ENCODE results near the gene SLC12A7. TPM values are rescaled to one million over a fixed set of nuclear protein-coding genes. Genes with fewer than 3 reads are reported as not detected.

Gene SLC12A7
- total RNA-seq, 2 donors from 2014 or later = 58.9 to 61.6 TPM

DNA sequence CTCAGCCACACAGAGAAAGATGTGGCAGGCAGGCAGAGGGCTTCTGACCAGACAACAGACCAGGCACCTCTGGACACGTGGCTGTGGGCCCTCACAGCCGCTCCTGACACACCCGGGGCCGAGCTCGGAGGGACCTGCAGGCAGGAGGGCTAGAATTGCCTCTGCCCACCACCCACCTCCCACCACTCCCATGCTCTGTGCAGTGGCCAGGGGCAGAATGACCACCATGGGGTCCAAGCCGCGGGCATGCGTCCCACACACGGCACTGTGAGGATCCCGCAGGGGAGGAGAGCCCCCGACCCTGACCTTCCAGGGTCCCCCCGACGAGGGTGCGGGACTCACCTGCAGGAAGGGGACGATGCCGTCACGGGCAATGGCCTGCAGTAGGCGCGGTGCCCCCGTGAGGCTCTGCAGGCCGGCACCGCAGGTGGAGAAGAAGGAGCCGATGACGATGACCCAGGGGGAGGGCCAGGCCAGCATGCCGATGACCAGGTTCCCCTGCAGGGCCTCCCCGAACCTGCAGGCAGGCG is 34.3 kb downstream of the SLC12A7 start:
- Histone ChIP-seq H3K9me3 (ENCODE audit: control insufficient read depth, low read length) (no peaks in the 10 kb centered on the region), H3K9ac (ENCODE audit: extremely low read depth, low read length, poor library complexity, severe bottlenecking) (no peak overlapping the region), H3K4me3 (ENCODE audit: low read length) (no peak overlapping the region), H3K4me1 (ENCODE audit: control insufficient read depth, insufficient read depth, low read length) (no peaks in the 10 kb centered on the region), H3K36me3 (ENCODE audit: control insufficient read depth, insufficient read depth, low read length) (no peaks in the 10 kb centered on the region), H3K27me3 (ENCODE audit: control insufficient read depth, insufficient read depth, low read length, poor library complexity, severe bottlenecking) (no peaks in the 10 kb centered on the region), H3K27ac (ENCODE audit: low read depth, low read length) (no peak overlapping the region)
- Mint-ChIP-seq H3K27me3 (ENCODE audit: insufficient read depth) (no peaks in the 10 kb centered on the region), H3K4me3 (no peak overlapping the region), H3K9me3 (no peaks in the 10 kb centered on the region), H3K36me3 (ENCODE audit: low read depth) (peaks cover 25% of the 10 kb centered on the region), H3K4me1 (no peaks in the 10 kb centered on the region), H3K27ac (no peak overlapping the region)
- WGBS, 2 experiments (ENCODE audit: insufficient coverage in 1 of 2, insufficient read length in 1 of 2) = 94 to 97% methylated on average over 16 to 27 of the region's 27 CpGs
- no peak for TF ChIP-seq CTCF (conservative IDR thresholded peaks at IDR 0.05)
- DNase-seq = no peak

DNA sequence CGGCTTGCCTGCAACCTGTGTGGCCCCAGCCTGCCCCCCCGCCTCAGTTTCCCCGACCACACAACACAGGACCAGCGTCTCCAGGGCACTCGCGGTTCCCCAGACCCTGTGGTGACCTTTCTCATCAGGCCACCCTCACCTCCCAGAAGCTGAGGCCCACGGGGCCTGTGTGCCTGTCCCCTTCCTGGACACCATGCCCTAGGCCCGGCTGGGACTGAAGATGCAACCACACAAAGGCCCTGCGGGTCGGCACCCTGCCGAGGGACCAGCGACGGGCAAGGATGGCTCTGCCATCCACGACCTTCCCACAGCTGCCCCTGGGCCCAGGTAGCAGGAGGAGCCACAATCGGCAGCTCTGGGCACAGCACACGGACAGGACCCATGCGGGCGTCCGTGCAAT is 34.8 kb downstream of the SLC12A7 start:
- Histone ChIP-seq H3K27ac (ENCODE audit: low read depth, low read length) (no peak overlapping the region), H3K36me3 (ENCODE audit: control insufficient read depth, insufficient read depth, low read length) (no peaks in the 10 kb centered on the region), H3K9ac (ENCODE audit: extremely low read depth, low read length, poor library complexity, severe bottlenecking) (no peak overlapping the region), H3K27me3 (ENCODE audit: control insufficient read depth, insufficient read depth, low read length, poor library complexity, severe bottlenecking) (no peaks in the 10 kb centered on the region), H3K9me3 (ENCODE audit: control insufficient read depth, low read length) (no peaks in the 10 kb centered on the region), H3K4me3 (ENCODE audit: low read length) (no peak overlapping the region), H3K4me1 (ENCODE audit: control insufficient read depth, insufficient read depth, low read length) (no peaks in the 10 kb centered on the region)
- no peak for TF ChIP-seq CTCF (conservative IDR thresholded peaks at IDR 0.05)
- Mint-ChIP-seq H3K27me3 (ENCODE audit: insufficient read depth) (no peaks in the 10 kb centered on the region), H3K4me1 (no peaks in the 10 kb centered on the region), H3K4me3 (no peak overlapping the region), H3K27ac (no peak overlapping the region), H3K9me3 (no peaks in the 10 kb centered on the region), H3K36me3 (ENCODE audit: low read depth) (peaks cover 25% of the 10 kb centered on the region)
- 94 to 96% methylated on average over 8 to 19 of the region's 19 CpGs for WGBS, 2 experiments (ENCODE audit: insufficient coverage in 1 of 2, insufficient read length in 1 of 2)
- DNase-seq = no peak

DNA sequence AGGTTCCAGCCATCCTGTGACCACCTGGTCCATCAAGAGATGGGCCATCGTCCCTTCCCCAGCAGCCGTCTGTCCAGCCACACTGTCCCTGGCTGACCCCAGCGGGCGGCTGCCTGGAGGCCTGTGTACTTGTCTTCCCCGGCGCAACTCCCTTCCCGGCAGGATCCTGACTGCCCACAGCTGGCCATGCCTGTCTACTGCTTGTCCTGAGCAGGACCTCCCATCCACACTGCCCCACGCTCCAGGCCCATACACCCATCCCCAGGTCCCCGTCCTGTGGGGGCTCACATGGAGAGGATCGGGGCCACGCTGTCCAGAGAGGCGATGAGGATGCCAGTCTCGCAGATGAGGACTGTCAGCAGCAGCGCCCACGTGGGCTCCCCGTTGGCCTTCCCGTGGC is 35.5 kb downstream of the SLC12A7 start:
- Mint-ChIP-seq H3K4me3 (no peak overlapping the region), H3K9me3 (no peaks in the 10 kb centered on the region), H3K27me3 (ENCODE audit: insufficient read depth) (no peaks in the 10 kb centered on the region), H3K36me3 (ENCODE audit: low read depth) (peaks cover 25% of the 10 kb centered on the region), H3K4me1 (no peaks in the 10 kb centered on the region), H3K27ac (no peak overlapping the region)
- WGBS, 2 experiments (ENCODE audit: insufficient coverage in 1 of 2, insufficient read length in 1 of 2) = 94 to 96% methylated on average over 12 to 17 of the region's 17 CpGs
- TF ChIP-seq CTCF (conservative IDR thresholded peaks at IDR 0.05) = no peak
- Histone ChIP-seq H3K27ac (ENCODE audit: low read depth, low read length) (no peak overlapping the region), H3K4me3 (ENCODE audit: low read length) (no peak overlapping the region), H3K9me3 (ENCODE audit: control insufficient read depth, low read length) (no peaks in the 10 kb centered on the region), H3K4me1 (ENCODE audit: control insufficient read depth, insufficient read depth, low read length) (no peaks in the 10 kb centered on the region), H3K36me3 (ENCODE audit: control insufficient read depth, insufficient read depth, low read length) (no peaks in the 10 kb centered on the region), H3K27me3 (ENCODE audit: control insufficient read depth, insufficient read depth, low read length, poor library complexity, severe bottlenecking) (no peaks in the 10 kb centered on the region), H3K9ac (ENCODE audit: extremely low read depth, low read length, poor library complexity, severe bottlenecking) (no peak overlapping the region)
- DNase-seq = no peak

All from endodermal cell (in vitro differentiated cells).